ENCODE measurements around the gene USF1.

GRCh38 chr1:161091093-161091492 lies 45.3 kb upstream of the USF1 start:
- TF ChIP-seq CTCF (IDR thresholded peaks at IDR 0.05 in 2 of 3, conservative IDR thresholded peaks at IDR 0.05 in 1 of 3; ENCODE audit: insufficient read depth in 2 of 3, low read depth in 1 of 3, low read length in 3 of 3) (no peak), POLR2AphosphoS5 (IDR thresholded peaks at IDR 0.05; ENCODE audit: control insufficient read depth, insufficient read depth, low read depth, low read length) (no peak), HDAC8 (tag; IDR thresholded peaks at IDR 0.05) (no peak), RAD21 (CRISPR knock-in tag; conservative IDR thresholded peaks at IDR 0.05 in 1 of 2, IDR thresholded peaks at IDR 0.05 in 1 of 2) (no peak), PTBP1 (IDR thresholded peaks at IDR 0.05; ENCODE audit: low read depth, low read length) (no peak), NFIX (CRISPR knock-in tag; IDR thresholded peaks at IDR 0.05; ENCODE audit: low read depth) (no peak), ZFP91 (CRISPR knock-in tag; IDR thresholded peaks at IDR 0.05) (no peak), SRF (CRISPR knock-in tag; IDR thresholded peaks at IDR 0.05) (no peak), NR3C1 (CRISPR knock-in tag; IDR thresholded peaks at IDR 0.05) (no peak), SOX6 (IDR thresholded peaks at IDR 0.05) (no peak)
